ENCODE data around the gene LRG1. TPM values are rescaled to one million over a fixed set of nuclear protein-coding genes. Genes with fewer than 3 reads are reported as not detected.
A peak's percentile ranks its signal among the peaks of the same experiment; 100 is the strongest.

Gene LRG1
- polyA plus RNA-seq, 3 donors from 2014 or later: not detected

- Mint-ChIP-seq H3K27ac (no peak overlapping the region), H3K9me3 (no peaks in the 10 kb centered on the region), H3K27me3 (ENCODE audit: low read depth in 3 of 3) (peaks cover 0 to 3% (median 2%) of the 10 kb centered on the region in 3 donors)
These were observed 31.1 kb downstream of the LRG1 start for GRCh38 chr19:4508698-4509097.

GRCh38 chr19:4507804-4508203, 32.0 kb downstream of the LRG1 start:
- Mint-ChIP-seq H3K4me1 (no peaks in the 10 kb centered on the region), H3K27me3 (ENCODE audit: low read depth in 3 of 3) (peaks cover 0 to 3% (median 2%) of the 10 kb centered on the region in 3 donors), H3K27ac (no peak overlapping the region), H3K4me3 (no peak overlapping the region), H3K36me3 (peaks cover 0 to 4% (median 4%) of the 10 kb centered on the region in 3 donors), H3K9me3 (no peaks in the 10 kb centered on the region)
- no peak for DNase-seq

More at GRCh38 chr19:4508698-4509097, 31.1 kb downstream of the LRG1 start:
- H3K4me3 Mint-ChIP-seq: no peak overlapping the region
- H3K36me3 Mint-ChIP-seq: peaks cover 0 to 4% (median 4%) of the 10 kb centered on the region in 3 donors
- DNase-seq: no peak
- H3K4me1 Mint-ChIP-seq: no peaks in the 10 kb centered on the region

GRCh38 chr19:4507150-4507452, 32.7 kb downstream of the LRG1 start:
- H3K27me3 Mint-ChIP-seq (ENCODE audit: low read depth in 3 of 3): peaks cover 0 to 3% (median 2%) of the 10 kb centered on the region in 3 donors
- no peaks in the 10 kb centered on the region for H3K9me3 Mint-ChIP-seq
- H3K27ac Mint-ChIP-seq: no peak overlapping the region
- no peak overlapping the region for H3K4me3 Mint-ChIP-seq
- no peak for DNase-seq
- H3K36me3 Mint-ChIP-seq: peaks cover 0 to 4% (median 4%) of the 10 kb centered on the region in 3 donors
- H3K4me1 Mint-ChIP-seq: no peaks in the 10 kb centered on the region

GRCh38 chr19:4506449-4507149, 33.2 kb downstream of the LRG1 start:
- Mint-ChIP-seq H3K9me3 (no peaks in the 10 kb centered on the region), H3K27me3 (ENCODE audit: low read depth in 3 of 3) (peaks cover 0 to 3% (median 2%) of the 10 kb centered on the region in 3 donors), H3K4me3 (no peak overlapping the region), H3K27ac (peak overlapping the region in 1 of 6 donors; percentile 77), H3K36me3 (peaks cover 0 to 4% (median 4%) of the 10 kb centered on the region in 3 donors), H3K4me1 (no peaks in the 10 kb centered on the region)
- no peak for DNase-seq

GRCh38 chr19:4505570-4506448, 34.0 kb downstream of the LRG1 start:
- peak overlapping the region in 2 of 6 donors; percentile 32 to 77 for H3K27ac Mint-ChIP-seq
- DNase-seq: no peak
- peaks cover 0 to 4% (median 4%) of the 10 kb centered on the region in 3 donors for H3K36me3 Mint-ChIP-seq
- H3K27me3 Mint-ChIP-seq (ENCODE audit: low read depth in 3 of 3): peaks cover 0 to 3% (median 2%) of the 10 kb centered on the region in 3 donors
- no peak overlapping the region for H3K4me3 Mint-ChIP-seq
- H3K4me1 Mint-ChIP-seq: no peaks in the 10 kb centered on the region
- no peaks in the 10 kb centered on the region for H3K9me3 Mint-ChIP-seq

- Mint-ChIP-seq H3K9me3 (no peaks in the 10 kb centered on the region), H3K4me3 (no peak overlapping the region), H3K4me1 (no peaks in the 10 kb centered on the region), H3K27me3 (ENCODE audit: low read depth in 3 of 3) (peaks cover 0 to 3% (median 2%) of the 10 kb centered on the region in 3 donors), H3K27ac (no peak overlapping the region), H3K36me3 (peaks cover 0 to 4% (median 4%) of the 10 kb centered on the region in 3 donors)
- DNase-seq: no peak
These were observed 34.8 kb downstream of the LRG1 start for GRCh38 chr19:4504891-4505569.

- Mint-ChIP-seq H3K9me3 (no peaks in the 10 kb centered on the region), H3K36me3 (peaks cover 0 to 4% (median 4%) of the 10 kb centered on the region in 3 donors), H3K4me3 (no peak overlapping the region), H3K27ac (no peak overlapping the region), H3K4me1 (no peaks in the 10 kb centered on the region), H3K27me3 (ENCODE audit: low read depth in 3 of 3) (peaks cover 0 to 3% (median 2%) of the 10 kb centered on the region in 3 donors)
- DNase-seq: no peak
These were observed 35.5 kb downstream of the LRG1 start for GRCh38 chr19:4504297-4504701.

- peaks cover 0 to 4% (median 4%) of the 10 kb centered on the region in 3 donors for H3K36me3 Mint-ChIP-seq
- no peaks in the 10 kb centered on the region for H3K9me3 Mint-ChIP-seq
- H3K27me3 Mint-ChIP-seq (ENCODE audit: low read depth in 3 of 3): peaks cover 0 to 3% (median 2%) of the 10 kb centered on the region in 3 donors
- no peak overlapping the region for H3K4me3 Mint-ChIP-seq
- no peak overlapping the region for H3K27ac Mint-ChIP-seq
- no peak for DNase-seq
- H3K4me1 Mint-ChIP-seq: no peaks in the 10 kb centered on the region
These were observed 36.0 kb downstream of the LRG1 start for GRCh38 chr19:4503825-4504170.

GRCh38 chr19:4503132-4503824, 36.6 kb downstream of the LRG1 start:
- peaks cover 0 to 3% (median 2%) of the 10 kb centered on the region in 3 donors for H3K27me3 Mint-ChIP-seq (ENCODE audit: low read depth in 3 of 3)
- H3K9me3 Mint-ChIP-seq: no peaks in the 10 kb centered on the region
- DNase-seq: no peak
- no peak overlapping the region for H3K27ac Mint-ChIP-seq
- peaks cover 0 to 4% (median 4%) of the 10 kb centered on the region in 3 donors for H3K36me3 Mint-ChIP-seq
- H3K4me3 Mint-ChIP-seq: no peak overlapping the region
- no peaks in the 10 kb centered on the region for H3K4me1 Mint-ChIP-seq

GRCh38 chr19:4502282-4503131, 37.3 kb downstream of the LRG1 start:
- no peaks in the 10 kb centered on the region for H3K9me3 Mint-ChIP-seq
- peaks cover 0 to 4% (median 4%) of the 10 kb centered on the region in 3 donors for H3K36me3 Mint-ChIP-seq
- peaks cover 0 to 3% (median 2%) of the 10 kb centered on the region in 3 donors for H3K27me3 Mint-ChIP-seq (ENCODE audit: low read depth in 3 of 3)
- H3K27ac Mint-ChIP-seq: no peak overlapping the region
- H3K4me3 Mint-ChIP-seq: no peak overlapping the region
- H3K4me1 Mint-ChIP-seq: no peaks in the 10 kb centered on the region
- DNase-seq: no peak

GRCh38 chr19:4501691-4502090, 38.1 kb downstream of the LRG1 start:
- Mint-ChIP-seq H3K27me3 (ENCODE audit: low read depth in 3 of 3) (peaks cover 0 to 2% (median 2%) of the 10 kb centered on the region in 3 donors), H3K9me3 (no peaks in the 10 kb centered on the region), H3K4me3 (no peak overlapping the region), H3K36me3 (peaks cover 0 to 4% (median 4%) of the 10 kb centered on the region in 3 donors), H3K4me1 (no peaks in the 10 kb centered on the region), H3K27ac (no peak overlapping the region)
- DNase-seq: no peak

GRCh38 chr19:4500841-4501591, 38.8 kb downstream of the LRG1 start:
- Mint-ChIP-seq H3K27ac (no peak overlapping the region), H3K27me3 (ENCODE audit: low read depth in 3 of 3) (no peaks in the 10 kb centered on the region), H3K4me3 (no peak overlapping the region), H3K36me3 (peaks cover 0 to under 1% (median 0%) of the 10 kb centered on the region in 3 donors), H3K4me1 (no peaks in the 10 kb centered on the region), H3K9me3 (no peaks in the 10 kb centered on the region)
- no peak for DNase-seq
